Measurements from ENCODE around the gene NDUFAF5. TPM values are rescaled to one million over a fixed set of nuclear protein-coding genes. Genes with fewer than 3 reads are reported as not detected.

The NDUFAF5 gene
- total RNA-seq, 1 experiment from 2014 or later, result 31.8 TPM

DNA sequence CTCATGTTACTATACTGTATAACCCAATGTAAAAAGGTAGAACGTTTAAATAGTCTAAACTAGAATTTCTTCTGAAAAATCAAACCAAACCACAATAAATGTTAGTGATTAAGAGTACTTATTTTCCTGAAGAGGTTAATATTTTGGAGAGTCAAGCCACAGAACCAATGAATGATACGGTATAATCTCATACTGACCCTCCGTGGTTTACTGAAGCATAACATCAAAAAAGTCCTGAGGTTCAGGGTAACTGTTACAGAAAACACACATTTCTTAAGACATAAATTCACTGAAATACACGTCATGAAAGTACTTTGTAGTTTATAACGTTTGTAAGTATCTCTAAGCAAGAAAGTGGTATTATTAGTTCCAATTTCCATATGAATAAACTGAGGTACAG is 29.0 kb upstream of the NDUFAF5 start (continued):
- TF ChIP-seq, protein P1, sequence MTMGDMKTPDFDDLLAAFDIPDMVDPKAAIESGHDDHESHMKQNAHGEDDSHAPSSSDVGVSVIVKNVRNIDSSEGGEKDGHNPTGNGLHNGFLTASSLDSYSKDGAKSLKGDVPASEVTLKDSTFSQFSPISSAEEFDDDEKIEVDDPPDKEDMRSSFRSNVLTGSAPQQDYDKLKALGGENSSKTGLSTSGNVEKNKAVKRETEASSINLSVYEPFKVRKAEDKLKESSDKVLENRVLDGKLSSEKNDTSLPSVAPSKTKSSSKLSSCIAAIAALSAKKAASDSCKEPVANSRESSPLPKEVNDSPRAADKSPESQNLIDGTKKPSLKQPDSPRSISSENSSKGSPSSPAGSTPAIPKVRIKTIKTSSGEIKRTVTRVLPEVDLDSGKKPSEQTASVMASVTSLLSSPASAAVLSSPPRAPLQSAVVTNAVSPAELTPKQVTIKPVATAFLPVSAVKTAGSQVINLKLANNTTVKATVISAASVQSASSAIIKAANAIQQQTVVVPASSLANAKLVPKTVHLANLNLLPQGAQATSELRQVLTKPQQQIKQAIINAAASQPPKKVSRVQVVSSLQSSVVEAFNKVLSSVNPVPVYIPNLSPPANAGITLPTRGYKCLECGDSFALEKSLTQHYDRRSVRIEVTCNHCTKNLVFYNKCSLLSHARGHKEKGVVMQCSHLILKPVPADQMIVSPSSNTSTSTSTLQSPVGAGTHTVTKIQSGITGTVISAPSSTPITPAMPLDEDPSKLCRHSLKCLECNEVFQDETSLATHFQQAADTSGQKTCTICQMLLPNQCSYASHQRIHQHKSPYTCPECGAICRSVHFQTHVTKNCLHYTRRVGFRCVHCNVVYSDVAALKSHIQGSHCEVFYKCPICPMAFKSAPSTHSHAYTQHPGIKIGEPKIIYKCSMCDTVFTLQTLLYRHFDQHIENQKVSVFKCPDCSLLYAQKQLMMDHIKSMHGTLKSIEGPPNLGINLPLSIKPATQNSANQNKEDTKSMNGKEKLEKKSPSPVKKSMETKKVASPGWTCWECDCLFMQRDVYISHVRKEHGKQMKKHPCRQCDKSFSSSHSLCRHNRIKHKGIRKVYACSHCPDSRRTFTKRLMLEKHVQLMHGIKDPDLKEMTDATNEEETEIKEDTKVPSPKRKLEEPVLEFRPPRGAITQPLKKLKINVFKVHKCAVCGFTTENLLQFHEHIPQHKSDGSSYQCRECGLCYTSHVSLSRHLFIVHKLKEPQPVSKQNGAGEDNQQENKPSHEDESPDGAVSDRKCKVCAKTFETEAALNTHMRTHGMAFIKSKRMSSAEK (CRISPR knock-in tag; IDR thresholded peaks at IDR 0.05; ENCODE audit: borderline replicate concordance), result no peak
- no peak for TF ChIP-seq SP1 (CRISPR knock-in tag; conservative IDR thresholded peaks at IDR 0.05)

DNA sequence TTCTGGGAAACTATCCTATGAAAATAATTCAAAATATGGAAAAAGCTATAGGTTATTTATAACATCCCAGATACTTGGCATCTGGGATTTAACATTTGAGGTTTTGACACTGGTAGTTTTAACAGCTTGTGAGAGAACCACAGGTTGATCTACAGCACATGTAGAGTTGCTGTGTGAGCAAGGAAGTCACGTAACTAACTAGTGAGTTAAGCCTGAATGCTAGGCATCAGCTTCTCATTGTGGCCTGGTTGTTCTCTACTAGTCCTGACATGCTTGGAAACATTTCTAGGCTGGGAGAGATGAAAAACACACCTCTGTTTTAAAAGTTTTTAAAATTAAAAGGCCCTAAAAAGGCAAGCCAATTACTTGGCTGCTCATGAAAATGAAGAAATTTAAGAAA is 28.3 kb upstream of the NDUFAF5 start:
- TF ChIP-seq ARID4B (CRISPR knock-in tag; IDR thresholded peaks at IDR 0.05; ENCODE audit: borderline replicate concordance) (no peak), ZNF219 (CRISPR knock-in tag; IDR thresholded peaks at IDR 0.05; ENCODE audit: borderline replicate concordance) (no peak), ZBTB21 (CRISPR knock-in tag; IDR thresholded peaks at IDR 0.05; ENCODE audit: borderline replicate concordance) (no peak), ZNF138 (CRISPR knock-in tag; conservative IDR thresholded peaks at IDR 0.05) (no peak), TCF7 (CRISPR knock-in tag; IDR thresholded peaks at IDR 0.05; ENCODE audit: low read depth) (no peak), NR2C2 (CRISPR knock-in tag; IDR thresholded peaks at IDR 0.05) (no peak), MYBL2 (CRISPR knock-in tag; IDR thresholded peaks at IDR 0.05) (no peak), ZNF317 (CRISPR knock-in tag; IDR thresholded peaks at IDR 0.05; ENCODE audit: borderline replicate concordance, low read depth) (no peak), ZNF121 (CRISPR knock-in tag; IDR thresholded peaks at IDR 0.05) (no peak), ZNF423 (CRISPR knock-in tag; IDR thresholded peaks at IDR 0.05) (no peak)
- TF ChIP-seq, protein P2, sequence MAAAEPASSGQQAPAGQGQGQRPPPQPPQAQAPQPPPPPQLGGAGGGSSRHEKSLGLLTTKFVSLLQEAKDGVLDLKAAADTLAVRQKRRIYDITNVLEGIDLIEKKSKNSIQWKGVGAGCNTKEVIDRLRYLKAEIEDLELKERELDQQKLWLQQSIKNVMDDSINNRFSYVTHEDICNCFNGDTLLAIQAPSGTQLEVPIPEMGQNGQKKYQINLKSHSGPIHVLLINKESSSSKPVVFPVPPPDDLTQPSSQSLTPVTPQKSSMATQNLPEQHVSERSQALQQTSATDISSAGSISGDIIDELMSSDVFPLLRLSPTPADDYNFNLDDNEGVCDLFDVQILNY (CRISPR knock-in tag; IDR thresholded peaks at IDR 0.05), result no peak
- TF ChIP-seq, protein P3, sequence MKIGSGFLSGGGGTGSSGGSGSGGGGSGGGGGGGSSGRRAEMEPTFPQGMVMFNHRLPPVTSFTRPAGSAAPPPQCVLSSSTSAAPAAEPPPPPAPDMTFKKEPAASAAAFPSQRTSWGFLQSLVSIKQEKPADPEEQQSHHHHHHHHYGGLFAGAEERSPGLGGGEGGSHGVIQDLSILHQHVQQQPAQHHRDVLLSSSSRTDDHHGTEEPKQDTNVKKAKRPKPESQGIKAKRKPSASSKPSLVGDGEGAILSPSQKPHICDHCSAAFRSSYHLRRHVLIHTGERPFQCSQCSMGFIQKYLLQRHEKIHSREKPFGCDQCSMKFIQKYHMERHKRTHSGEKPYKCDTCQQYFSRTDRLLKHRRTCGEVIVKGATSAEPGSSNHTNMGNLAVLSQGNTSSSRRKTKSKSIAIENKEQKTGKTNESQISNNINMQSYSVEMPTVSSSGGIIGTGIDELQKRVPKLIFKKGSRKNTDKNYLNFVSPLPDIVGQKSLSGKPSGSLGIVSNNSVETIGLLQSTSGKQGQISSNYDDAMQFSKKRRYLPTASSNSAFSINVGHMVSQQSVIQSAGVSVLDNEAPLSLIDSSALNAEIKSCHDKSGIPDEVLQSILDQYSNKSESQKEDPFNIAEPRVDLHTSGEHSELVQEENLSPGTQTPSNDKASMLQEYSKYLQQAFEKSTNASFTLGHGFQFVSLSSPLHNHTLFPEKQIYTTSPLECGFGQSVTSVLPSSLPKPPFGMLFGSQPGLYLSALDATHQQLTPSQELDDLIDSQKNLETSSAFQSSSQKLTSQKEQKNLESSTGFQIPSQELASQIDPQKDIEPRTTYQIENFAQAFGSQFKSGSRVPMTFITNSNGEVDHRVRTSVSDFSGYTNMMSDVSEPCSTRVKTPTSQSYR (CRISPR knock-in tag; IDR thresholded peaks at IDR 0.05), result no peak
- TF ChIP-seq, protein P4, sequence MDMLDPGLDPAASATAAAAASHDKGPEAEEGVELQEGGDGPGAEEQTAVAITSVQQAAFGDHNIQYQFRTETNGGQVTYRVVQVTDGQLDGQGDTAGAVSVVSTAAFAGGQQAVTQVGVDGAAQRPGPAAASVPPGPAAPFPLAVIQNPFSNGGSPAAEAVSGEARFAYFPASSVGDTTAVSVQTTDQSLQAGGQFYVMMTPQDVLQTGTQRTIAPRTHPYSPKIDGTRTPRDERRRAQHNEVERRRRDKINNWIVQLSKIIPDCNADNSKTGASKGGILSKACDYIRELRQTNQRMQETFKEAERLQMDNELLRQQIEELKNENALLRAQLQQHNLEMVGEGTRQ (CRISPR knock-in tag; IDR thresholded peaks at IDR 0.05), result no peak
- H3K27ac Mint-ChIP-seq, result no peak overlapping the region

More for the DNA sequence above, 28.3 kb upstream of the NDUFAF5 start:
- Mint-ChIP-seq H3K4me3 (no peak overlapping the region), H3K9me3 (peaks cover 7% of the 10 kb centered on the region), H3K36me3 (peaks cover 28% of the 10 kb centered on the region), H3K27me3 (ENCODE audit: low read depth) (no peaks in the 10 kb centered on the region), H3K4me1 (no peaks in the 10 kb centered on the region)
- ChIA-PET CTCF (interaction anchor here (1.3 kb wide), 1 partner anchor 15 kb away, joined by 5 read pairs; no protein-coding TSS in a partner anchor), POLR2A (no interaction called here)
- ATAC-seq (no peak), DNase-seq (ENCODE audit: low spot score) (no peak)
